Peyer's patch (tissue), 4 donors: ENCODE data around the gene RORC.

ENCODE experiments used
- CTCF ChIP-seq, 6 experiments: fragments of 450-650 bp in 4 of 6; fragments of 200-600 bp in 2 of 6; sonication (generic) in 1 of 6; IDR thresholded peaks; one replicate each; pipeline ENCODE4 v1.5.1; 2017 to 2019; ENCODE audit warnings: antibody characterized with exemption in 6 of 6, mild to moderate bottlenecking in 3 of 6, moderate library complexity in 1 of 6
- POLR2A ChIP-seq, 2 donors: fragments of 450-650 bp; IDR thresholded peaks; one replicate each; pipeline ENCODE4 v1.5.1; 2017; ENCODE audit warnings: antibody characterized with exemption in 2 of 2, mild to moderate bottlenecking in 2 of 2, moderate library complexity in 2 of 2

GRCh38 chr1:151849126-151849525, 17.5 kb upstream of the RORC start:
- no peak for TF ChIP-seq CTCF (IDR thresholded peaks at IDR 0.05)
- TF ChIP-seq POLR2A (IDR thresholded peaks at IDR 0.05) = no peak
